Measurements from ENCODE around the gene ESYT2.
A peak's percentile ranks its signal among the peaks of the same experiment; 100 is the strongest.

Gene ESYT2

DNA sequence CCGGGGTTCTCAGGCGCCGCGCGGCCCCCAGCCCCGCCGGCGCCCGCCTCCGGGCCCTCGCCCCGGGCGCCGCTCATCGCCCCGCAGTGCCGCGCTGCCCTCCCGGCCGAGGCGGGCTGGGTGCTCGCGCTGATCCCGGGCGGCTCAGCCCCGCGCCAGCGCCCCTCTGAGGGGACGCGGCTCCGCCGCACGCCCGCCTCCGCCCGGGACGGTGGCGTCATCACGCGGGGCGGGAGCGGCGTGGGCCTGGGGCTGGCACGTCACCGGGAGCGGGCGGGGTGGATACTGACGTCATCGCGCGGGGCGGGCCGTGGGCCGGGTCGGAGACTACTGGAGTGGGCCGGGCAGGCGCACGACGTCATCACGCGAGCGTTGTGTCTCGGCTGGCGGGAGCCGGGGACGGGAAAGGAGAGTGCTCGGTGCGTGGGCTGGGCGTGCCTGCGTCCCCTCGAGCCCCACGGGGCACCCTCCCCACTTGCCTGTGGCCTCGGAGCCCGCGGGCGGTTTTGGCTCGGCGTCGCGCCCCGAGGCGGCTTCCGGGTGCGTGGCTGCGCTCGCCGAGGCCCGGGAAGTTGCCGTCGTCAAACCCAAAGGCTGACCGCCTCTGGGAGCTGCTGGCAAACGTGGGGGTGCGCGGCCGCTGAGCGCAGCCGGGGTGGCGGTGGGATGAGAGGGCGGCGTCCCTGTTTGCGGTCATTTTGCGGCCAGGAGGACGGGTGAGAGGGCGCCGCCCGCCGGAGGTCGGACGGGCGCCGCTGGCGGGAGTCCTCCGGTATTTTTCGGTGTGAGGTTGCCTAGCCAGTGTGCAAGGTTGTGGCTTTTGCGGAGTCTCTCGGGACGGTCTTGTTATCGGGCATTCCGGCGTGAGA is at the start of gene ESYT2 (continued):
- TF ChIP-seq, protein P1, sequence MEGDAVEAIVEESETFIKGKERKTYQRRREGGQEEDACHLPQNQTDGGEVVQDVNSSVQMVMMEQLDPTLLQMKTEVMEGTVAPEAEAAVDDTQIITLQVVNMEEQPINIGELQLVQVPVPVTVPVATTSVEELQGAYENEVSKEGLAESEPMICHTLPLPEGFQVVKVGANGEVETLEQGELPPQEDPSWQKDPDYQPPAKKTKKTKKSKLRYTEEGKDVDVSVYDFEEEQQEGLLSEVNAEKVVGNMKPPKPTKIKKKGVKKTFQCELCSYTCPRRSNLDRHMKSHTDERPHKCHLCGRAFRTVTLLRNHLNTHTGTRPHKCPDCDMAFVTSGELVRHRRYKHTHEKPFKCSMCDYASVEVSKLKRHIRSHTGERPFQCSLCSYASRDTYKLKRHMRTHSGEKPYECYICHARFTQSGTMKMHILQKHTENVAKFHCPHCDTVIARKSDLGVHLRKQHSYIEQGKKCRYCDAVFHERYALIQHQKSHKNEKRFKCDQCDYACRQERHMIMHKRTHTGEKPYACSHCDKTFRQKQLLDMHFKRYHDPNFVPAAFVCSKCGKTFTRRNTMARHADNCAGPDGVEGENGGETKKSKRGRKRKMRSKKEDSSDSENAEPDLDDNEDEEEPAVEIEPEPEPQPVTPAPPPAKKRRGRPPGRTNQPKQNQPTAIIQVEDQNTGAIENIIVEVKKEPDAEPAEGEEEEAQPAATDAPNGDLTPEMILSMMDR (tag by site-specific recombination; IDR thresholded peaks at IDR 0.05), result peak; percentile 72
- TF ChIP-seq ZNF560 (tag by site-specific recombination; IDR thresholded peaks at IDR 0.05; ENCODE audit: borderline replicate concordance) (no peak), ZNF2 (tag by site-specific recombination; IDR thresholded peaks at IDR 0.05) (peak; percentile 84), YY2 (tag by site-specific recombination; IDR thresholded peaks at IDR 0.05) (no peak), SETDB1 (IDR thresholded peaks at IDR 0.05; ENCODE audit: insufficient read length, low read length) (peak; percentile 19), ZNF221 (tag by site-specific recombination; IDR thresholded peaks at IDR 0.05; ENCODE audit: borderline replicate concordance) (no peak), ZNF366 (tag by site-specific recombination; conservative IDR thresholded peaks at IDR 0.05) (peak; percentile 23; the same call in 1 of the 2 replicates), ZNF843 (tag by site-specific recombination; IDR thresholded peaks at IDR 0.05) (peak; percentile 78), GFI1B (tag by site-specific recombination; IDR thresholded peaks at IDR 0.05) (no peak), ZNF23 (tag by site-specific recombination; IDR thresholded peaks at IDR 0.05; ENCODE audit: borderline replicate concordance) (no peak), ZNF416 (tag by site-specific recombination; IDR thresholded peaks at IDR 0.05) (no peak), ZNF558 (tag by site-specific recombination; IDR thresholded peaks at IDR 0.05) (no peak), ZNF10 (tag by site-specific recombination; IDR thresholded peaks at IDR 0.05) (no peak), ZNF623 (tag by site-specific recombination; IDR thresholded peaks at IDR 0.05) (no peak), YY1 (tag by site-specific recombination; IDR thresholded peaks at IDR 0.05) (peak; percentile 18; the same call in 1 of the 2 replicates), ZFHX2 (tag by site-specific recombination; conservative IDR thresholded peaks at IDR 0.05) (peak; percentile 97)
- TF ChIP-seq, protein P2, sequence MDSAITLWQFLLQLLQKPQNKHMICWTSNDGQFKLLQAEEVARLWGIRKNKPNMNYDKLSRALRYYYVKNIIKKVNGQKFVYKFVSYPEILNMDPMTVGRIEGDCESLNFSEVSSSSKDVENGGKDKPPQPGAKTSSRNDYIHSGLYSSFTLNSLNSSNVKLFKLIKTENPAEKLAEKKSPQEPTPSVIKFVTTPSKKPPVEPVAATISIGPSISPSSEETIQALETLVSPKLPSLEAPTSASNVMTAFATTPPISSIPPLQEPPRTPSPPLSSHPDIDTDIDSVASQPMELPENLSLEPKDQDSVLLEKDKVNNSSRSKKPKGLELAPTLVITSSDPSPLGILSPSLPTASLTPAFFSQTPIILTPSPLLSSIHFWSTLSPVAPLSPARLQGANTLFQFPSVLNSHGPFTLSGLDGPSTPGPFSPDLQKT (IDR thresholded peaks at IDR 0.05; ENCODE audit: borderline replicate concordance, low read depth, low read length), result no peak; the same call in 1 of the 2 replicates
- TF ChIP-seq, protein P3, sequence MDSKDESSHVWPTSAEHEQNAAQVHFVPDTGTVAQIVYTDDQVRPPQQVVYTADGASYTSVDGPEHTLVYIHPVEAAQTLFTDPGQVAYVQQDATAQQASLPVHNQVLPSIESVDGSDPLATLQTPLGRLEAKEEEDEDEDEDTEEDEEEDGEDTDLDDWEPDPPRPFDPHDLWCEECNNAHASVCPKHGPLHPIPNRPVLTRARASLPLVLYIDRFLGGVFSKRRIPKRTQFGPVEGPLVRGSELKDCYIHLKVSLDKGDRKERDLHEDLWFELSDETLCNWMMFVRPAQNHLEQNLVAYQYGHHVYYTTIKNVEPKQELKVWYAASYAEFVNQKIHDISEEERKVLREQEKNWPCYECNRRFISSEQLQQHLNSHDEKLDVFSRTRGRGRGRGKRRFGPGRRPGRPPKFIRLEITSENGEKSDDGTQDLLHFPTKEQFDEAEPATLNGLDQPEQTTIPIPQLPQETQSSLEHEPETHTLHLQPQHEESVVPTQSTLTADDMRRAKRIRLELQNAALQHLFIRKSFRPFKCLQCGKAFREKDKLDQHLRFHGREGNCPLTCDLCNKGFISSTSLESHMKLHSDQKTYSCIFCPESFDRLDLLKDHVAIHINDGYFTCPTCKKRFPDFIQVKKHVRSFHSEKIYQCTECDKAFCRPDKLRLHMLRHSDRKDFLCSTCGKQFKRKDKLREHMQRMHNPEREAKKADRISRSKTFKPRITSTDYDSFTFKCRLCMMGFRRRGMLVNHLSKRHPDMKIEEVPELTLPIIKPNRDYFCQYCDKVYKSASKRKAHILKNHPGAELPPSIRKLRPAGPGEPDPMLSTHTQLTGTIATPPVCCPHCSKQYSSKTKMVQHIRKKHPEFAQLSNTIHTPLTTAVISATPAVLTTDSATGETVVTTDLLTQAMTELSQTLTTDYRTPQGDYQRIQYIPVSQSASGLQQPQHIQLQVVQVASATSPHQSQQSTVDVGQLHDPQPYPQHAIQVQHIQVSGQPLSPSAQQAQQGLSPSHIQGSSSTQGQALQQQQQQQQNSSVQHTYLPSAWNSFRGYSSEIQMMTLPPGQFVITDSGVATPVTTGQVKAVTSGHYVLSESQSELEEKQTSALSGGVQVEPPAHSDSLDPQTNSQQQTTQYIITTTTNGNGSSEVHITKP (tag by site-specific recombination; IDR thresholded peaks at IDR 0.05), result peak; percentile 56
- TF ChIP-seq, protein P4, sequence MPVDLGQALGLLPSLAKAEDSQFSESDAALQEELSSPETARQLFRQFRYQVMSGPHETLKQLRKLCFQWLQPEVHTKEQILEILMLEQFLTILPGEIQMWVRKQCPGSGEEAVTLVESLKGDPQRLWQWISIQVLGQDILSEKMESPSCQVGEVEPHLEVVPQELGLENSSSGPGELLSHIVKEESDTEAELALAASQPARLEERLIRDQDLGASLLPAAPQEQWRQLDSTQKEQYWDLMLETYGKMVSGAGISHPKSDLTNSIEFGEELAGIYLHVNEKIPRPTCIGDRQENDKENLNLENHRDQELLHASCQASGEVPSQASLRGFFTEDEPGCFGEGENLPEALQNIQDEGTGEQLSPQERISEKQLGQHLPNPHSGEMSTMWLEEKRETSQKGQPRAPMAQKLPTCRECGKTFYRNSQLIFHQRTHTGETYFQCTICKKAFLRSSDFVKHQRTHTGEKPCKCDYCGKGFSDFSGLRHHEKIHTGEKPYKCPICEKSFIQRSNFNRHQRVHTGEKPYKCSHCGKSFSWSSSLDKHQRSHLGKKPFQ (tag by site-specific recombination; IDR thresholded peaks at IDR 0.05), result 0 out of 2 replicates have a peak, but pooled peaks have one; percentile 15
- TF ChIP-seq, protein P5, sequence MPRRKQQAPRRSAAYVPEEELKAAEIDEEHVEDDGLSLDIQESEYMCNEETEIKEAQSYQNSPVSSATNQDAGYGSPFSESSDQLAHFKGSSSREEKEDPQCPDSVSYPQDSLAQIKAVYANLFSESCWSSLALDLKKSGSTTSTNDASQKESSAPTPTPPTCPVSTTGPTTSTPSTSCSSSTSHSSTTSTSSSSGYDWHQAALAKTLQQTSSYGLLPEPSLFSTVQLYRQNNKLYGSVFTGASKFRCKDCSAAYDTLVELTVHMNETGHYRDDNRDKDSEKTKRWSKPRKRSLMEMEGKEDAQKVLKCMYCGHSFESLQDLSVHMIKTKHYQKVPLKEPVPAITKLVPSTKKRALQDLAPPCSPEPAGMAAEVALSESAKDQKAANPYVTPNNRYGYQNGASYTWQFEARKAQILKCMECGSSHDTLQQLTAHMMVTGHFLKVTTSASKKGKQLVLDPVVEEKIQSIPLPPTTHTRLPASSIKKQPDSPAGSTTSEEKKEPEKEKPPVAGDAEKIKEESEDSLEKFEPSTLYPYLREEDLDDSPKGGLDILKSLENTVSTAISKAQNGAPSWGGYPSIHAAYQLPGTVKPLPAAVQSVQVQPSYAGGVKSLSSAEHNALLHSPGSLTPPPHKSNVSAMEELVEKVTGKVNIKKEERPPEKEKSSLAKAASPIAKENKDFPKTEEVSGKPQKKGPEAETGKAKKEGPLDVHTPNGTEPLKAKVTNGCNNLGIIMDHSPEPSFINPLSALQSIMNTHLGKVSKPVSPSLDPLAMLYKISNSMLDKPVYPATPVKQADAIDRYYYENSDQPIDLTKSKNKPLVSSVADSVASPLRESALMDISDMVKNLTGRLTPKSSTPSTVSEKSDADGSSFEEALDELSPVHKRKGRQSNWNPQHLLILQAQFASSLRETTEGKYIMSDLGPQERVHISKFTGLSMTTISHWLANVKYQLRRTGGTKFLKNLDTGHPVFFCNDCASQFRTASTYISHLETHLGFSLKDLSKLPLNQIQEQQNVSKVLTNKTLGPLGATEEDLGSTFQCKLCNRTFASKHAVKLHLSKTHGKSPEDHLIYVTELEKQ (tag by site-specific recombination; IDR thresholded peaks at IDR 0.05; ENCODE audit: borderline replicate concordance), result 0 out of 2 replicates have a peak, but pooled peaks have one; percentile 39
- TF ChIP-seq, protein P6, sequence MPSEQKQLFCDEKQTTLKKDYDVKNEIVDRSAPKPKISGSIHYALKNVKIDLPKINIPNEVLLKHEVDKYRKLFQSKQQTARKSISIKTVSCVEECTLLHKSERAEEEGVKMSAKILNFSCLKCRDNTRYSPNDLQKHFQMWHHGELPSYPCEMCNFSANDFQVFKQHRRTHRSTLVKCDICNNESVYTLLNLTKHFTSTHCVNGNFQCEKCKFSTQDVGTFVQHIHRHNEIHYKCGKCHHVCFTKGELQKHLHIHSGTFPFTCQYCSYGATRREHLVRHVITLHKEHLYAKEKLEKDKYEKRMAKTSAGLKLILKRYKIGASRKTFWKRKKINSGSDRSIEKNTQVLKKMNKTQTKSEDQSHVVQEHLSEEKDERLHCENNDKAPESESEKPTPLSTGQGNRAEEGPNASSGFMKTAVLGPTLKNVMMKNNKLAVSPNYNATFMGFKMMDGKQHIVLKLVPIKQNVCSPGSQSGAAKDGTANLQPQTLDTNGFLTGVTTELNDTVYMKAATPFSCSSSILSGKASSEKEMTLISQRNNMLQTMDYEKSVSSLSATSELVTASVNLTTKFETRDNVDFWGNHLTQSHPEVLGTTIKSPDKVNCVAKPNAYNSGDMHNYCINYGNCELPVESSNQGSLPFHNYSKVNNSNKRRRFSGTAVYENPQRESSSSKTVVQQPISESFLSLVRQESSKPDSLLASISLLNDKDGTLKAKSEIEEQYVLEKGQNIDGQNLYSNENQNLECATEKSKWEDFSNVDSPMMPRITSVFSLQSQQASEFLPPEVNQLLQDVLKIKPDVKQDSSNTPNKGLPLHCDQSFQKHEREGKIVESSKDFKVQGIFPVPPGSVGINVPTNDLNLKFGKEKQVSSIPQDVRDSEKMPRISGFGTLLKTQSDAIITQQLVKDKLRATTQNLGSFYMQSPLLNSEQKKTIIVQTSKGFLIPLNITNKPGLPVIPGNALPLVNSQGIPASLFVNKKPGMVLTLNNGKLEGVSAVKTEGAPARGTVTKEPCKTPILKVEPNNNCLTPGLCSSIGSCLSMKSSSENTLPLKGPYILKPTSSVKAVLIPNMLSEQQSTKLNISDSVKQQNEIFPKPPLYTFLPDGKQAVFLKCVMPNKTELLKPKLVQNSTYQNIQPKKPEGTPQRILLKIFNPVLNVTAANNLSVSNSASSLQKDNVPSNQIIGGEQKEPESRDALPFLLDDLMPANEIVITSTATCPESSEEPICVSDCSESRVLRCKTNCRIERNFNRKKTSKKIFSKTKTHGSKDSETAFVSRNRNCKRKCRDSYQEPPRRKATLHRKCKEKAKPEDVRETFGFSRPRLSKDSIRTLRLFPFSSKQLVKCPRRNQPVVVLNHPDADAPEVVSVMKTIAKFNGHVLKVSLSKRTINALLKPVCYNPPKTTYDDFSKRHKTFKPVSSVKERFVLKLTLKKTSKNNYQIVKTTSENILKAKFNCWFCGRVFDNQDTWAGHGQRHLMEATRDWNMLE (tag by site-specific recombination; conservative IDR thresholded peaks at IDR 0.05; ENCODE audit: low read depth), result no peak
